Breast epithelium (tissue), 4 donors: ENCODE measurements around the gene ABI2. TPM values are rescaled to one million over a fixed set of nuclear protein-coding genes. Genes with fewer than 3 reads are reported as not detected.

Source experiments
- DNase-seq, 2 donors: peaks; one replicate each; pipeline ENCODE4 v3.0.0-alpha.2; 2019; ENCODE audit warnings: low spot score in 2 of 2
- H3K27ac ChIP-seq, 2 donors: fragments of 200-600 bp; sonication (generic) in 1 of 2; one replicate each; pipeline ENCODE4 v1.5.1; 2016 to 2019; ENCODE audit warnings: mild to moderate bottlenecking in 1 of 2
- H3K27me3 ChIP-seq, 2 donors: fragments of 200-600 bp; sonication (generic) in 1 of 2; one replicate each; pipeline versions ENCODE4 v1.5.1 to v1.6.0; 2017 to 2019; ENCODE audit warnings: control low read depth in 1 of 2, mild to moderate bottlenecking in 1 of 2
- H3K36me3 ChIP-seq: fragments of 200-600 bp; one replicate; pipeline ENCODE4 v1.5.1; 2019
- H3K4me1 ChIP-seq, 2 donors: fragments of 200-600 bp; sonication (generic); one replicate each; pipeline ENCODE4 v1.5.1; 2016 to 2019; ENCODE audit warnings: control low read depth in 1 of 2
- H3K4me3 ChIP-seq, 3 donors: fragments of 200-600 bp; sonication (generic); 1 replicate in 2 of 3; 2 replicates in 1 of 3; pipeline ENCODE4 v1.5.1; 2016 to 2019; ENCODE audit warnings: mild to moderate bottlenecking in 3 of 3, moderate library complexity in 2 of 3
- H3K9me3 ChIP-seq, 2 donors: fragments of 200-600 bp; sonication (generic) in 1 of 2; one replicate each; pipeline ENCODE4 v1.5.1; 2016 to 2019; ENCODE audit warnings: control low read depth in 1 of 2
- POLR2A ChIP-seq: fragments of 450-650 bp; IDR thresholded peaks from one replicate; pipeline ENCODE4 v1.6.1; 2016; ENCODE audit warnings: antibody characterized with exemption, mild to moderate bottlenecking, moderate library complexity
- POLR2AphosphoS5 ChIP-seq, 3 donors: sonication (generic); formaldehyde crosslinking; IDR thresholded peaks; one replicate each; pipeline ENCODE4 v1.6.1; 2017; ENCODE audit warnings: antibody characterized with exemption in 3 of 3
- intact Hi-C: fragments of 100-400 bp; cut with DNase I; formaldehyde crosslinking; loops from one replicate; pipeline ENCODE4 v1.15.1; 2023; ENCODE audit warnings: low total_unique reads
- total RNA-seq, 3 donors: library from RNA; depleted of rRNA; stranded (reverse); fragments of >200 nt; gene quantifications; one replicate each; pipeline ENCODE4 v1.1.0, GENCODE V29; 2016
- TF ChIP-seq, protein P1 (sequence below), 3 donors: fragments of 450-650 bp; IDR thresholded peaks; one replicate each; pipeline ENCODE4 v1.5.1; 2016 to 2017; ENCODE audit warnings: antibody characterized with exemption in 3 of 3, mild to moderate bottlenecking in 3 of 3, moderate library complexity in 3 of 3

The ABI2 gene
- total RNA-seq, 3 donors from 2014 or later: 16.0 to 71.6 (median 46.9) TPM

DNA sequence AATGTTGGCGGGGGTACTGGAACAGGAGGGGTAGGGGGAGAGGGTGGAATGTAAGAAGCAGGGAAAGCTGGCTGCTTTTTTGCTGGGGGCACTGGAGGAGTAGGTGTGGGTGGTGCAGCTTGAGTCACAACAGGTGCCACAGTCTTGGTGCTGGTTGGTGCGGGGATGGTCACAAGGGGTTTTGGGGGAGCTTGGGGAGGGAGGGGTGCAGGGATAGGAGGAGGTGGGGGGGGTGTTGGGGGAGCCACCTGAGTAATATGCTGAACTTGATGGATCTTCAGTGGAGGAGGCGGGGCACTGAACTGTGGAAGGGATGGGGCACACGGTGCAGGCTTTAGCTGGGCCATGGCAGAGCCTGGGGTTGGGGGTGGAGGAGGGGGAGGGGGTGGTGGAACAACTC, 112.5 kb downstream of the ABI2 start:
- Histone ChIP-seq H3K36me3 (no peaks in the 10 kb centered on the region), H3K27me3 (no peaks in the 10 kb centered on the region), H3K9me3 (no peaks in the 10 kb centered on the region), H3K27ac (peak overlapping the region in 1 of 2 donors; percentile 32), H3K4me3 (no peak overlapping the region), H3K4me1 (no peaks in the 10 kb centered on the region)
- no peak for DNase-seq
- intact Hi-C loops: no loop called here
- no peak for TF ChIP-seq POLR2AphosphoS5 (IDR thresholded peaks at IDR 0.05)
- no peak for TF ChIP-seq POLR2A
- TF ChIP-seq, protein P1, sequence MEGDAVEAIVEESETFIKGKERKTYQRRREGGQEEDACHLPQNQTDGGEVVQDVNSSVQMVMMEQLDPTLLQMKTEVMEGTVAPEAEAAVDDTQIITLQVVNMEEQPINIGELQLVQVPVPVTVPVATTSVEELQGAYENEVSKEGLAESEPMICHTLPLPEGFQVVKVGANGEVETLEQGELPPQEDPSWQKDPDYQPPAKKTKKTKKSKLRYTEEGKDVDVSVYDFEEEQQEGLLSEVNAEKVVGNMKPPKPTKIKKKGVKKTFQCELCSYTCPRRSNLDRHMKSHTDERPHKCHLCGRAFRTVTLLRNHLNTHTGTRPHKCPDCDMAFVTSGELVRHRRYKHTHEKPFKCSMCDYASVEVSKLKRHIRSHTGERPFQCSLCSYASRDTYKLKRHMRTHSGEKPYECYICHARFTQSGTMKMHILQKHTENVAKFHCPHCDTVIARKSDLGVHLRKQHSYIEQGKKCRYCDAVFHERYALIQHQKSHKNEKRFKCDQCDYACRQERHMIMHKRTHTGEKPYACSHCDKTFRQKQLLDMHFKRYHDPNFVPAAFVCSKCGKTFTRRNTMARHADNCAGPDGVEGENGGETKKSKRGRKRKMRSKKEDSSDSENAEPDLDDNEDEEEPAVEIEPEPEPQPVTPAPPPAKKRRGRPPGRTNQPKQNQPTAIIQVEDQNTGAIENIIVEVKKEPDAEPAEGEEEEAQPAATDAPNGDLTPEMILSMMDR (IDR thresholded peaks at IDR 0.05): no peak

DNA sequence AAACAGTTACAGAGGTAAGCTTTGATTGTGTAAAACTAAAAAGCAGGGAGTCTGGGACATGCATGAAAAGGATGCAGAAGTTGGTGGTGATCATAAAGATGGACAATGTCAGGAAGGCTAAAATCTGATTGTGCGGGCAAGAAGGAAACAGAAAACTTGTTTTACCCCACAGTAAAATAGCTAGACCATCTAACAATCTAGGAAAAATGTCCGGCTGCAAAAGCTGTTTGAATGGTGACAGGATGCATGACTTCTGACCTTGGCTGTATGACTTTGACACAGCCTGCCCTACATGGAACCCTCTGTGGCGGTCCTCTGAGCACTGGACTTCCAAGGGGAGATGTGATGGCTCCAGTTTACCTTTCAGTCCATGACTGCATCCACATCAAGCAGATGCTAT, 113.3 kb downstream of the ABI2 start:
- DNase-seq: no peak
- Histone ChIP-seq H3K4me3 (no peak overlapping the region), H3K27ac (no peak overlapping the region), H3K27me3 (no peaks in the 10 kb centered on the region), H3K4me1 (no peaks in the 10 kb centered on the region), H3K9me3 (no peaks in the 10 kb centered on the region), H3K36me3 (no peaks in the 10 kb centered on the region)
- TF ChIP-seq, protein P1 (IDR thresholded peaks at IDR 0.05): no peak
- no peak for TF ChIP-seq POLR2A
- intact Hi-C loops: no loop called here

DNA sequence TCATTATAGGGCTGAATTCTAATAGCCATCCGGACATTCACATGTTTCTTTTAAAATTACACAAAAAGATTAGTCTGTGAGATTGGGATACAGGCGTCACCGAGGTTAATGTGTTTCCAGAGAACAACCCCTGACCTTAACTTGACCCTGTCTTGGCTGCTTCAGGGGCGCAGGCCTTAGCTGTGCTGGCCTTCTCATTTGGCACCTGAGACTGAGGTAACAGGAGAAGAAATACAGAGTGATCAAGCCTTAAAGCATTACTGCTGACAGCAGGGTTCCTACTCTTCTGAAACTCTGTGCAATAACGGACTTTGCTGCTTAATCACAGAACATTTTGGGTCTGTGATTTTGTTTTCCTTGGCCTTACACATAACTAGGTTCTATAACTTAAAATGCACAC, 114.3 kb downstream of the ABI2 start:
- no peak for TF ChIP-seq POLR2A
- TF ChIP-seq, protein P1 (IDR thresholded peaks at IDR 0.05): no peak
- no peak for TF ChIP-seq POLR2AphosphoS5 (IDR thresholded peaks at IDR 0.05)
- H3K9me3 ChIP-seq: no peaks in the 10 kb centered on the region
- peak overlapping the region in 1 of 2 donors; percentile 7 for H3K27ac ChIP-seq
- H3K4me3 ChIP-seq: no peak overlapping the region
- no peaks in the 10 kb centered on the region for H3K4me1 ChIP-seq
- no peaks in the 10 kb centered on the region for H3K36me3 ChIP-seq
- H3K27me3 ChIP-seq: no peaks in the 10 kb centered on the region
- DNase-seq: no peak
- intact Hi-C loops: loop anchor here (2.0 kb wide), 1 partner anchor 36 kb away; no protein-coding TSS in a partner anchor

DNA sequence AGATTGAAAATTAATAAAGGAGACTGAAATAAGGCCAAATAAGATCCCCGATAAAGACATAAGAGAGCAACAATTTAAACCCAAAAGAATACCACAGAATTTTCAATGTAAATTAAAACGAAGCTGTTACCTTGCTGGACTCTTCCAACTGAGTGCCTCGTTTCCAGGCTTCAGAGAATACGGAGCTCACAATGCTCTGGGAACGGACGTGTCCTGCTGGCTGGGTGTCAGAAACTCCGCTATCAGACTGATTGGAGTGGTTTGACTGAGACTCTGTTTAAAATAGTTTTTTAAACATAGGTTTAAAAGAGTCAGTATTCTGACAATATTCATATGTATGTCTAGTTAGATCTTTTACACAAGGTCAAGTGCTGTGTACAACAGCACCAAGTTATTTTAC, 116.5 kb downstream of the ABI2 start:
- Histone ChIP-seq H3K27ac (no peak overlapping the region), H3K36me3 (no peaks in the 10 kb centered on the region), H3K4me3 (no peak overlapping the region), H3K9me3 (no peaks in the 10 kb centered on the region), H3K27me3 (no peaks in the 10 kb centered on the region), H3K4me1 (no peaks in the 10 kb centered on the region)
- TF ChIP-seq, protein P1 (IDR thresholded peaks at IDR 0.05): no peak
- TF ChIP-seq POLR2A (no peak), POLR2AphosphoS5 (IDR thresholded peaks at IDR 0.05) (no peak)
- no peak for DNase-seq
- intact Hi-C loops: no loop called here

DNA sequence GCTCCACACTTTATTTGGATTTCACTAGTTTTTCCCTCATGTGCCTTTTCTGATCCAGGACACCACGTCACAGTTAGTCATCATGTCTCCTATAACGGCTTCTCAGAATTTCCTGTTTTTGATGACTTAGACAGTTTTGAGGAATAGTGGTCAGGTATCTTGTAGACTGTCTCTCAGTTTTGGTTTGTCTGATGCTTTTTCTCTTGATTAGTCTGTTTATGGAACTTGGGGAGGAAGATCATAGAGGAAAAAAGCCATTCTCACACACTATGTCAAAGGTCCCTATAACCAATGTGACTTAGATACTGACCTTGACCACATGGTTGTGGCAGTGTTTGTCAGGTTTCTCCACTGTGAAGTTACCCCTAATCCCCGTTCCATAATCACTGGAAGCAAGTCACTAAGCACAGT, 117.9 kb downstream of the ABI2 start:
- TF ChIP-seq POLR2A (no peak), POLR2AphosphoS5 (IDR thresholded peaks at IDR 0.05) (no peak)
- TF ChIP-seq, protein P1 (IDR thresholded peaks at IDR 0.05): no peak
- H3K4me3 ChIP-seq: no peak overlapping the region
- no peaks in the 10 kb centered on the region for H3K9me3 ChIP-seq
- H3K27me3 ChIP-seq: no peaks in the 10 kb centered on the region
- no peak for DNase-seq
- H3K27ac ChIP-seq: no peak overlapping the region
- intact Hi-C loops: no loop called here
- no peaks in the 10 kb centered on the region for H3K4me1 ChIP-seq
- no peaks in the 10 kb centered on the region for H3K36me3 ChIP-seq
